ENCODE data around the gene UBE2D2.

The UBE2D2 gene

DNA sequence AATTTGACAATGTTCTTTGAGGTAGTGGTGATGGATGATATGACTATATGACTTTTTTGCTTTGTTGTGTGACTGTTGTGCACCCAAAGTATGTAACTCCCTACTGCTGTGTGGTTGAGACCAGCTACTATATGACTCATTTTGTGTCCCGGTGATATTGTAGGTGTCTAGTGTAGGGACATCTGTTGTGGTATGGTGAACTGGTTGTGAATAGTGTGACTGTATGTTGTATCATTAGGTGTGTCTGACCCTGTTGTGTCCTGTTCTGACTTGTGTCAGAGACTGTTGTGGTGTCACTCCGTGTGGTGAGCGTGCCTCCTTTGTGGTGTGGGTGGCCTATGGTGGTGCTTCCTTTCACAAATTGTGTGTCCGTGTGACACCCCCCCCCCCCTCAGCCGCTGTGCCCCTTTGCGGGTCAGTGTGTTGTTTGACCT is 75.9 kb downstream of the UBE2D2 start:
- no peak for DNase-seq

DNA sequence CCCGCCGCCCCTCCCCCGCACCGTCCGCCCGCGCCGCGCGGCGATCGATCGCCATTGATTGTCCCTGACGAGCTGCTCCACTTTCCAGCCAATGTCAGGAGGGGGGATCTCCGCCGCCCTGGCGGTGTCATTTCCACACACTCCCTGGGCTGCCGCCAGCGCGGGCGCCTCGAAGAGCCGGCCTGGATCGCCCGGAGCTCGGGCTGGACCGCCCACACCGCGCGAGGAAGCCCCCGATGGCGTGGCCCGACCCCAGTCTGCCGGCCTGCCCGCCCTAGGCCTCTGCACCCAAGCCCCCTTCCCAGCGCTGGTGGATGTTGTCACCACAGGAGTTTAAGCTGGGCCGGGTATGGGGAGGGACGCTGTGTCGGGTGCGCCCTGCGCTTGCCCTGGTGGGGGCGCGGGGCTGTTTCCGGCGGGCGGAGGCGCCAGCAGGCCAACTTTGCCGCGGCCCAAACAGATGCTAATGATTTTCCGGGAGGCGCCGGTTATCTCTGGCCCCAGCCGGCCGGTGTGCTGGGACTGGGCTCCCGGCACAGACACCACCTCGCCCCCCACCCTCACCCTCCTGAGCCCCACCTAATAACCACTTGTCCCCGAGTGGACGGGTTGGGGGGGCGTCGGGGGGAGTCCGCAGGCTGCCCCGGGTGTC is 76.4 kb downstream of the UBE2D2 start:
- DNase-seq: peak; percentile 19

DNA sequence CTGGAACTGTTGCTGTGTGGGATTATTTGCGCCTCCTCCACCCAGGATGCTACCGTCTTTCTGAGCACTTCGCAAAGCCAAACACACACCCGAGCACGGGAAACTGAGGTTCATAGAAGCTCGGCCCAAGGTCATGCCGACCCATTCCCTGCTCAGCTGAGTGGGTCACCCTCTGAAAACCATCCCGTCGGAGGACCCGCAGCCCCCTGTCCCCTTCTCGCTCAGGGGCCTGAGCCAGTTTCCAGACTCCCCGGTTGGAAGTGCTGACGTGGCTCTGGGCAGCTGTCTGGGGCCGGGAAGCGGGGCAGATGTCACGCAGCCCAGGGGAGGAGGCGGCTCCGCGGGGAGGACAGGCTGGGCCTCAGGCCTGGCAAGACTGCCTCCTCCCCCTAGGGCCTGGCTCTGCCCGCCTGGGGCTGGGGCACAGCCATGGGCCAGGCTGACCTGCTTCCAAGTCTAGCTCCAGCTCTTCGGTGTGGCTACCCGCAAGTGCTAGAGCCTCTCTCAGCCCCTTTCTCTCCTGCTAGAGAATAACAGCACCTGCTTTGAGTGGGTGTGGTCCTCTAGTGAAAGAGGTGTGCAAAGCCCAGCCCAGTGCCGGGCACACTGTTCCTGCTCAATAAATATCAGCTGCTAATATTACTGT is 77.1 kb downstream of the UBE2D2 start:
- DNase-seq: peak; percentile 41

DNA sequence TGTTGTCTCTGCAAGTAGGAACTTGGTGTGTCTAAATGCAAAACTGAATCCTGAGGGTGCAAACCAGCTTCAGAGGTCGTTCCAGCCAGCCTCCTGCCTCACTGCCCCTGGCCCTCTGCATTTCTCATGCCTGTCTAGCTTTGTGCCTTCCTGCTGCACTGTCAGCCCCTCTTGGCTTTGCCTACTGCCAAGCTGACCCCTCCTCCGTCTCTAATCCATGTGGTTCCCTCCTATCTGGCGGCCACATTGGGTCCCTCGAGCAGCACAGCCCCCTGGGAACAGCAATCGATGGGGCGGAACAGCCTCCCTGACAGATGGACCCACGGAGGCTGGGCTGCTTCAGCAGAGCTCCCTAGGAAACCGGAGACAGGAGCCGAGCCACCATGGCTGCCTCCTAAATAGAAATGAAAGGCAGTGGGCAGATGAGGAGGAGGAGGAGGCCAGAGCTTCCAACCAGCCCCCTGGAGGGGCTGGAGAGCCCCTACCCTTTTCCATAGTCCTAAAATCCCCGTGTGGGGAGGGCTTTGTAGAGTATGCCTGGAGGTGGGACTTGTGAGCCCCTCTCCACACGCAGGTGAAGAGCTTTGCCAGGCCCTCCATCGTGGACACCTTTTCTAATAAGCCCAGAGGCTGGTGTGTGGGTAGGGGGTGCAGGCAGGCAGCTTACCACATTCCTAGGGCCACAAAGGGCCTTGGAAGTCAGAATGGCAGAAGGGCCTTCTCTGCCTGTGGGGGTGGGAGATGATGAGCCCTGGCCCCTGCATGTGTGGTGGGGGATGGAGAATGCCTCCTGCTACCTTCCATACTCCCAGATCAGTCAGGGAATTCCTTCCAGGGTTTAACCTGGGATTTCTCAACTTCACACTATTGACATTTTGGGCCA is 77.8 kb downstream of the UBE2D2 start:
- DNase-seq: no peak

DNA sequence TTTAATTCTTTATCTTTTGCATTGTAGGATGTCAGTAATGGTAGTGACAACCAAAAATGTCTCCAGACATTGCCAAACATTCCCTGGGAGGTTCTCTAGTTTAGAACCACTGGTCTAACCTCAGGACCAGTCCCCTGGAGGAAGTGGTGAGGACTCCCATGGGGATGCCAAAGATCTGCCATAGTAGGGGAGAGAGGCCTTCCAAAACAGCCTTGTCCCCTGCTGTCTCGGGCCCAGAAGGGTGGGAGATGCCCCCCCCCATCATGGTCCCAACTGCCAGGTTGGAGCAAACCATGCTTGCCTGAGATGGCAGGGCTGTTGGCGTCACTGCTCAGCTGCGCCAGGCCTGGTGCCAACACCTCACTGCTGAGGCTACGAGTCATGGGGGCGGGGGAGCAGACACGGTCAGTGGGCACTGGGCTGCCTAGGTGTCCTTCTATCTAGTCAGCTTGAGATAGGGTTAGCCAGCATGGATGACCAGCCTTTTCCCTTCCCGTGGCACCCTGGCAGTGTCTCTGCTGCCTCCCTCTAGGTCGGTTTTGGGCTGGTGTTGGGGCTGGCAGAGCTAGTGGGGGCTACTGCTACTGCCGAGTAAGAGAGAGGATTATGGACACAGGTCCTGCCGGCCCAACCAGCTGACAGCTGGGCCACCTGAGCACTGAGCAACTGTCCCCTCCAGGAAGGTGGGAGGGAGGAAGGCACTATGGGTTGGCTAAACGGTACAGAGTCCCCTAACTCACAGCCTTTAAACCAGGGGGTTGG is 78.7 kb downstream of the UBE2D2 start:
- DNase-seq: no peak

DNA sequence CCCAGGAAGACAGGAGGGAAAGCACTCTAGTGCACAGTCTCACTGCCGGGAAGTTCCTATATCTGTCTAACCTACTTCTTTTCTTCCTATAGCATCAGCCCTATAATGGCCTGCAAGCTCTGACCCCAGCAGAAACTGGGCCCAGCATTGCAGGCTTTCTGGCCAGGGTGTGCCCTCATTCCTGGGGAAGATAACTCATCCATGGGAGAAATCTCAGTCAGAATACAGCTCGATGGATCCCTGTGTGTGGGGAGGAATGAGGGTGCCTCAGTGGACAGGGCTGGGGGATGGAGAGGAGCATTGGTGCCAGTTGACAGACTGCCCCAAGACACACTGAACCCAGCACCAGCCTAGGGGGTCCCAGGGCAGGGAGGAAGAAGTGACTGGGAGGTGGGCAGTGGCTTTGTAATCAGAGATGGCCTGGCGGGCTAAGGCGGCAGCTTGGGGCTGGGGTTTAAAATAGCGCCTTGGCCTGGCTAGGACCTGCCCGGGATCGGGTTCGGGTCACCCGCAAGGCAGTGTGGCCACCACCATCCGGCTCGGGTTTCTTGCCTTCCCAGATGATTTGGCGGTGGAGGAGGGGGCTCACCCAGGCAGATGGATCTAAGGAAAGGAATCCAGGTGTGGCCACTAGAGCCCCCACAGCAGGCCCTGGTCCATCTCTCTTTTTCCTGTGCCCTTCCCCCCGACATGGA is 79.4 kb downstream of the UBE2D2 start:
- DNase-seq: no peak

DNA sequence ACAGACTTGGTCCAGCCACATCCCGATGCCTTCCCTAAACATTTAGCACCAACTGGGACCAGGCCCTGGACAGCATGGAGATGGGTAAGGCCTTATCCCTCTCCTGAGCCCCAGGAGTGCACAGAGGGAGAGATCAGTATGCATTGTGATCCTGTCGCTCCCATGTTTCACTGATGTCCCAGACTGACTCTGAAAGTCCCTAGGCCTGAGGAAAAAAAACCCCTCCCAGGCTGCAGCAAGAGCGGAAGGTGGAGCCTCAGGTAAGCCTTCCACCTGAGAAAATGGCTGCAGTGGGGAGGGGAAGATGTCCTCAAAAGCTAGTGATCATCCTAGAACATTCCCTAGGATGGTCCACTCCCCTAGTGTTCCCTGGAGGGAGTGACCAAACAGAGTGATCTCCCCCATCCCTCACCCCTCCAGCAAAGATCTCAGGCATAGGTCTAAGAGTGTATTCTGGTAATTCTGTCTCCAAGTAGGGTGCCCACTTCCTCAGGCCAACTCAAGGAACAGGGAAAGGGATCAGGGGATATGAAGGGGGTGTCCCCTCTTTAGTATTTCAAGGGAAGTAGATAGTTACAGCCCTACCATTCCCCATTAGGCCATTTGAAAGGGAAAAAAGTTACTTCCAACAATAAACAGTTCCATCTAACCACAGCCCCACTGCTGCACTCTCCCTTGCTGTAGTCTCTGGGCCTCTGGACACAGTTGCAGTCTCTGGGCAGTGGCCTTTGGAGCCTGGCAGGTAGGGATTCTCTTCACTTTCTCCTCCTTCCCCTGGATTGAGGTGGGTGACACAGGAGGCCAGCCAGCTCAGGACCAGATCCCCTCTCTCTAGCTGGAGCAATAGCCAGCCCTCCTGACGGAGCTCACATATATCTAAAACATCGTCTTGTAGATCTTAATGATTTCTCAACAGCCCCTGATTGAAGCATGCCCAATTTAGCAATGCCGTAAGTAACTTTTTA is 80.3 kb downstream of the UBE2D2 start:
- no peak for DNase-seq

DNA sequence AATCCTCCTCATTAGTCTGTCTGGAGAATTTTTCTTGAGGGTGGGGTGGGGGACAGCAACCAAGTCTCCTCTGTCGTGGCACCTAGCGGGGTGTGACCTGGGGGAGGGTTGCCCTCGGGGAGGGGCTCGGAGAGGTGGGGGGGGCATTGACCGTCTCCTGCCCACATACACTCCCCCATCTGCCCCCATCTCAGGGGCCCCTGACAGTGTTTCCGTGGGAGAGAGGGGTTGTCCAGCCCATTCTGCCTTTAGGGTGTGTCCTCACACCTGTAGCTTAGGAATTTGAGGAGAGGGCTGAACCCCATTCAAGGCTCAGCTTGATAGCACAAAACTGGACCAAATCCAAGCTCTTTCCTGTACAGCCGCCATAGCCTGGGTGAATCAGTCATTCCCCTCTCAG is 81.1 kb downstream of the UBE2D2 start:
- DNase-seq: no peak

DNA sequence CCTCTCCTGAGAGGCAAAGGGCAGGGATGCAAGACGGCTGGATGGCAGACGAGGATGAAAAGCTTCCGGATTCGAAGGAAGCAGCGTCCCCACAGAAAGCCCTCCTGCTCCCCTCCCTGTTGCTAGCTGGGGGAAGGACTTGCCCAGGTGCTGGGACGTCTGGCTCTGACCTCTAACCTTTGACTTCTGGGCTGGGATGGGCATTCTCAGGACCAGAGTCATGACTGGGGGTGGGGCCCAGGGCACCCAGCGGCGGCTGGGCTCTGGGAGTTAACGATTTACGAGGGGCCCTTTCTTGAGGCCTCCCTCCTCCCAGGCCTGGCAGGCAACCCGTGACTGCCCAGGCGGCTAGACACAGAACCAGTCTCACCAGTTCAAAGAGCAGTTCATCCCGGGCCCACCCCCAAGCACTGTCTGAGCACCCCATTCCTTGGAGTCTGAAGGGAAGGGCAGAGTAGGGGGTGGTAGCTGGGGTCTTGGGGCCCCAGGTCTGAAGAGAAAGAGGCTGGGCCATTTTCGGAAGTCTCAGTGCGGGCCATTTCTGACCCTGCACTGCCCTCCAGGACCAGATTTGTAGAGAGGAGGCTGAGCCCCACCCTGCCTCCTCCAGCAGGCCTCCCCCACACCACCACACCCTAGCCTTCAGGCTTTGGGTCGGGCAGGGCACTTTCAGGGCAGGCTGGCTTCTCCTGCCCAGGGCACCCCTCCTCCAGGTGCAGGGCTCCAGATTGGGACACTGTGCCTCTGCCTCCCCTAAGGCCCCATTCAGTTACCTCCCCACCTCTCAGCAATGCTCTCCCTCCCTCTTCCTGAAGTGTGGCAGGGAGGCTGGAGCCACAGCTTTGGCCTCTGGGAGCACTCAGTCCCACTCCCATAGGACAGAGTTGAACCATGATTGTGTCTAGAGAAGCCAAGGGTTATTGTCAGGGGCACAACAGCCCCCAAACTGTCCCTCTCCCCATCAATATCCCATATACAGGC is 82.0 kb downstream of the UBE2D2 start:
- DNase-seq: no peak

DNA sequence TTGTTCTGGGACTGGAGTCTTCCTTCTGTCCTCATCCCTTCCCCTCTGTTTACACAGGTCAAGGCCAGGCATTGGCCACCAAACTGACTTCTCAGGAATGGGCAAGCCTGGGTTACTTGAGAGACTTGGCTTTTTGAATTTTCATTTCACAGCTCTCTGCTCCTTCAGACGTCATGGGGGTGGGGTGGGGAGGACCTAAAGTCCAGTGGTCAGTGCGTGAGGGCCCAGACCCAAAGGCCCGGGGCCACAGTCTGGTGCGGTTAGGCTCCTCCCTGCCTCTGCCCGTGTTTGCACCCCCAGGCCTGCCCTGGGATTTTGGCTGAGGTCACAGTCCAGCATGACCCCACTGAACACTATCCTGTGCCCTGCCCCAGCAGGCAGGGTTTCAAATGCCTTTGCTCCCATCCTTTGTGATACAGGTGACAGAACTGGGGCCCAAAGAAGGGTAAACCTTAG is 82.9 kb downstream of the UBE2D2 start:
- DNase-seq: no peak

DNA sequence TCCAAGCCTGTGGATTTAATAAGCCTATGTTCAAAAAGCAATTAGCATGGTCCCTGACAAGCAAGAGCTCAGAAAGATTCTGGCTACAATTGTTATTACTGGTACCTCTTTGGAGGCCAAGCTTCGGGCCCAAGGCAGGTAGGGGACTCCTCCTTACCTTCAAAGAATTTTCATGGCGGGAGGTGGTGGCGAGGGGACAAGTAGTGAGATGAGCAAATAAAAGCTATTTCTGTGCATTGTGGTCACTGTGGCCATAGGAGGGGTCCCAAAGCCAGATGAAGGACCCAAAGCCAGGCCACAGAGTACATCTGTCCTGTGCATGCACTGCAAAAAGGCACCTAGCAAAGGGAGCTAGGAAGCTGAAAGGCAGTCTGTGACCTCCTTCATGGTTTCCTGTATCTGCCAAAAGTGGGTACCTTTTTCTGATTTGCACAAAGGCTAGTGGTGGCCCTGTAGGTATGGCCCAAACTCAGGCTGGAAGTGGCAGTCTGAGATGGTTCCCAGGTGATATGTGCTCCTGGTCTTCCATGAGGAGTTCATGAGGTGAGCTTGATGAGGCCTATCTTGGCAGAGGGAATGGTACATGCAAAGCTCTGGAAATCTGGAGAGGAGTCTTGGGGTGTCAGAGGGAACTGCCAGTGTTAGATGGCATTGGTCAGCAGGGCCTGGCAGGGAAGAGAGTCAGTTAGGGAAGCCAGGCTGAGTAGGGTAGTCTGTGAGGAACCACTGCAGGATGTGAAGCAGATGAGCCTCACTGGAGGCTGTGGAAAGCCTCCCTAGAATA is 83.7 kb downstream of the UBE2D2 start:
- no peak for DNase-seq

DNA sequence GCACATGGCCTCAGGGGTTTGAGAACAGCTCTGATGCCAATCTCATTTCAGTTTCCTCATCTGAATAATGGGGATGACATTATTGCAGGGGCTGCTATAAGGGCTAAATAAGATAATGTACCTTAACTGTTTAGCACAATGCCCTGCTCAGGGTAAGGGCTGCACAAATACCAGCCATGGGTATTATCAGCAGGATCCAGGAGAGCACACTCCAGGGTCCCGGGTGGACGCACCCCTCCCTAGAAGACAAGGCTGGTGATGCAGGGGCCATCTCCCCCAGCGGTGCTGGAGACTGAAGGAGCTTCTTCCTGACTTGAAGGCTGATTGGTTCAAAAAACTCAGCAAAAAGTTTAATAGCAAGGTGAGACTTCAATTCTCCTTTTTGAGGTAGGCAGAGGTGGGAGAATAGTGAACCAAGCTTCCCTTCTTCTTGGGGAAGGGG is 84.3 kb downstream of the UBE2D2 start:
- no peak for DNase-seq

DNA sequence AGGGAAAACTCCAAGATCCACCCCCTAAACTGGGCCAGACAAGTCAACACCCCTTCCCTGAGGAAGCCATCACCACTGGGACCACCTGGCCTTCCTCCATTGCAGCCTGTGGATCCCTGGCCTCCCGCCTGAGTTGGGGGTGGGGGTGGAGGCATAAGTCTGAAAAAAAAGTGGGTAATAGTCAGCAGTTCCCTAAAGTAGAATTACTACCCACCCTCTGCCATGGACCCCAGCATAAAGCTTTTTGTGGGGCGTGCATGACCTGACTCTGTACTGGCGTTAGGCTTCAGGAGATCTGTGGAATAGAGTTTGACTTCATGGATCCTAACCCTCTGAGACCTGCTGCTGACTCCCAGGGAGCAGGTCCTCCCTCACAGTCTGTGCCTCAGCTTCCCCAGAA is 85.0 kb downstream of the UBE2D2 start:
- DNase-seq: no peak

DNA sequence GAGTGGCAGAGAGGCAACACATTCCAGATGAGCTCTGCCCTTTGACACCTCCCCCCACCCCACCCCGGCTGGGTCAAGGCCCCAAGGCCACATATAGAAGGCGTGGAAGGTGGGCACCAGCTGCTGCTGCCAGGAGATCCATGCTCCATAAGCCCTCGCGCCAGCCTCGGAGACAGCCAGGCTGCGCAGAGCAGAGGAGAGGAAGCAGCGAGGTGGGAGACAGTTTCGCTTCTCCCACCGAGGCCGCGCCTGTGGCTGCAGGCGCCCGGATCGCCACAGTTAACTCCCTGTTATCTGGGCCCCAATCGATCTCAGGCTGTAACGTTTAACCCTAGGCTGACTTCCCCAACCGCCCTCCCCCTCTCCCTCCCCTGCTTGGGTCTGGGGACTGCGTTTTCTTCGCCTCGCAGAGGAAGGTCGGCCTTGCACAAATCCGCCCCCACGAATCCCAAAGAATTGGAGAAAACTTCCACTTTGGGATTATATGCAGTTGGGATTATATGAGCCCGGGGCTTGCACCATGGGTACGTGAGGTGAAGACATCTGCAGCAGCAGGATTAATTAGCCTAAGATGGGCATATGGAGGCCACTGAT is 85.9 kb downstream of the UBE2D2 start:
- no peak for DNase-seq

DNA sequence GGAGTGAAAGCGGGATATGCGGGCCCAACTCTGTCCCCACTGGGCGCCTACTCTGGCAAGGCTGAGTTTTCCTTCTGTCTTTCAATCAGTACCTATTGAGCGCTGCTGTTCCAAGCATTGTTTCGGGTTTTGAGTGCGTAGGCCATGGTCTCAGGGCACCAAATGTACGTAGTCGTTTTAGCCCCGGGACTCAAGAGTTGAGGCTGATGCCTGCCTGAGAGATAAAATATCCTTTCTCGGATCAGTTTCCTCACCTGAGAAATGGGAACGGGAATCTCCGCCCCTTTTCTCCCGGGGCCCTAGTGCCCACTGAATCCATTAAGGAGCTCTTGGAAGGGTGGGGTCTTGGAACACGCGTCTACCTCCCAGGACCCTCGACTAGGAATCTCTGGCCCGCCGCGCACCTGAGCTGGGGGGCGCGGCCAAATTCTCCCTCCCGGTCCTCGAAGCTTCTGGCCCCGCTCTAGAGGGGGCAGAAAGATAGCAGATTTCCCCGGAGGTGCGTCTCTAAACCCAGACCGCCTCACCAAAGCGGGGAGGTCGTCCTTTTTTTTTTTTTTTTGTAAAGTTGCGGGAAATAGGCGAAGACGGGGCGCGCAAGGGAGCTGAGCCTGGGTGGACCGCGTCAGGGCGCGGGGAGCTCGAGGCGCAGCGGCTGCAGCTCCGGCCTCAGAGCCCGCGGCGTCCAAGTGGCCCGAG is 86.5 kb downstream of the UBE2D2 start:
- no peak for DNase-seq

DNA sequence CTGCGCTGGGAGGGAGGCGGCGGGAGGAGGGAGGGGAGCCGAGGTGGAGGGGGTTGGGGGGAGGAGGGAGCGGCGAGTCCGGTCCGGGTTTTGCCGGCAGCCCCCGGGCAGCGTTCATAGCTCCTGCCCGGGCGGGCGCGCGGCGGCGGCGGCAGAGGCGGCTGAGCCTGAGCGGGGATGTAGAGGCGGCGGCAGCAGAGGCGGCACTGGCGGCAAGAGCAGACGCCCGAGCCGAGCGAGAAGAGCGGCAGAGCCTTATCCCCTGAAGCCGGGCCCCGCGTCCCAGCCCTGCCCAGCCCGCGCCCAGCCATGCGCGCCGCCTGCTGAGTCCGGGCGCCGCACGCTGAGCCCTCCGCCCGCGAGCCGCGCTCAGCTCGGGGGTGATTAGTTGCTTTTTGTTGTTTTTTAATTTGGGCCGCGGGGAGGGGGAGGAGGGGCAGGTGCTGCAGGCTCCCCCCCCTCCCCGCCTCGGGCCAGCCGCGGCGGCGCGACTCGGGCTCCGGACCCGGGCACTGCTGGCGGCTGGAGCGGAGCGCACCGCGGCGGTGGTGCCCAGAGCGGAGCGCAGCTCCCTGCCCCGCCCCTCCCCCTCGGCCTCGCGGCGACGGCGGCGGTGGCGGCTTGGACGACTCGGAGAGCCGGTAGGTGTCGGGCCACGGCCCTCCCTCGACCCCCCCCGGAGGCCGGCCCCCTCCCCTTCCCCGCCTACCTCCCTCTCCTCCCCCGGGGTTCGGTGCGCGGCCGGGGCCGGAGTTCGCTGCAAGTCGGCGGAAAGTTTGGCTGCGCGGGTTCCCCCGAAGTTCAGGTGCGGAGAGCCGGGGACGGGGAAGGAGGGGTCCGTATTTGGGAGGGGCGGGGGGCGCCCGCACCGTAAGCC is 87.3 kb downstream of the UBE2D2 start, which contains the start of gene CXXC5:
Gene CXXC5, plus strand, starts transcription at position 145 of the 877 bp plus-strand sequence. CDS start 32,175 bp downstream, outside the sequence.
- DNase-seq: no peak

Measured in NCI-H2107 (cell line).